HepG2 (cell line): ENCODE data around the gene SNX6. TPM values are rescaled to one million over a fixed set of nuclear protein-coding genes. Genes with fewer than 3 reads are reported as not detected.
A peak's percentile ranks its signal among the peaks of the same experiment; 100 is the strongest.

Experiments used
- BORCS8-MEF2B ChIP-seq: sonication (generic); formaldehyde crosslinking; IDR thresholded peaks from 2 replicates; pipeline ENCODE4 v1.8.0; 2022; ENCODE audit warnings: mild to moderate bottlenecking, missing genetic modification reagents
- FOXK1 ChIP-seq: sonication (generic); formaldehyde crosslinking; IDR thresholded peaks from 2 replicates; pipeline ENCODE4 v1.4.0; 2020; ENCODE audit warnings: low read depth, missing genetic modification reagents, borderline replicate concordance
- HNRNPH1 ChIP-seq: fragments of 200-400 bp; formaldehyde crosslinking; optimal IDR thresholded peaks from 2 replicates; pipeline ENCODE3; 2017; ENCODE audit warnings: mild to moderate bottlenecking, low read depth, low read length
- MED8 ChIP-seq: sonication (generic); formaldehyde crosslinking; IDR thresholded peaks from 2 replicates; pipeline ENCODE4 v1.8.1; 2023; ENCODE audit warnings: mild to moderate bottlenecking, missing genetic modification reagents; ENCODE audit not compliant: insufficient replicate concordance
- MIER3 ChIP-seq: IDR thresholded peaks from 2 replicates; pipeline ENCODE4 v1.6.1; 2016; ENCODE audit warnings: missing compliant biosample characterization, borderline replicate concordance
- MTA1 ChIP-seq: sonication (generic); formaldehyde crosslinking; IDR thresholded peaks from 2 replicates; pipeline ENCODE4 v1.4.0; 2020; ENCODE audit warnings: missing genetic modification reagents, mild to moderate bottlenecking, borderline replicate concordance
- ZNF17 ChIP-seq: sonication (generic); formaldehyde crosslinking; IDR thresholded peaks from 2 replicates; pipeline ENCODE4 v1.5.0; 2020; ENCODE audit warnings: mild to moderate bottlenecking, missing genetic modification reagents
- ZNF354B ChIP-seq: sonication (generic); formaldehyde crosslinking; IDR thresholded peaks from 2 replicates; pipeline ENCODE4 v1.8.0; 2022; ENCODE audit warnings: mild to moderate bottlenecking, missing genetic modification reagents
- ZNF572 ChIP-seq: sonication (generic); formaldehyde crosslinking; IDR thresholded peaks from 2 replicates; pipeline ENCODE4 v1.5.1; 2020; ENCODE audit warnings: mild to moderate bottlenecking, missing genetic modification reagents
- ZNF615 ChIP-seq: sonication (generic); formaldehyde crosslinking; IDR thresholded peaks from 2 replicates; pipeline ENCODE4 v1.5.0; 2020; ENCODE audit warnings: mild to moderate bottlenecking, missing genetic modification reagents, borderline replicate concordance
- ZNF674 ChIP-seq: sonication (generic); formaldehyde crosslinking; IDR thresholded peaks from 2 replicates; pipeline ENCODE4 v1.5.0; 2020; ENCODE audit warnings: low read depth, mild to moderate bottlenecking, missing genetic modification reagents
- ZNF710 ChIP-seq: sonication (generic); formaldehyde crosslinking; IDR thresholded peaks from 2 replicates; pipeline ENCODE4 v1.5.0; 2020; ENCODE audit warnings: mild to moderate bottlenecking, missing genetic modification reagents, borderline replicate concordance
- polyA plus RNA-seq, 8 experiments: library from polyadenylated mRNA; depleted of rRNA in 3 of 8; stranded (reverse) in 7 of 8; unstranded in 1 of 8; fragments of >200 nt; fragmentation: Illumina TruSeq in 4 of 8; extraction: Trizol in 4 of 8; gene quantifications; 2 replicates each; pipeline versions ENCODE4 v1.2.1 to v1.2.3, GENCODE V29; 2011 to 2016; ENCODE audit warnings: low read depth in 4 of 8, missing spikeins in 1 of 8, mixed read lengths in 1 of 8; ENCODE audit not compliant: insufficient read depth in 1 of 8
- total RNA-seq, 5 experiments: library from RNA; depleted of rRNA; stranded (reverse); fragments of >200 nt; fragmentation: Illumina TruSeq; extraction: Trizol; gene quantifications; 2 replicates each; pipeline ENCODE4 v1.2.3, GENCODE V29; 2016; ENCODE audit warnings: low read depth in 1 of 5
- TF ChIP-seq, protein P1 (sequence below): sonication (generic); formaldehyde crosslinking; IDR thresholded peaks from 2 replicates; pipeline ENCODE4 v1.9.0; 2022; ENCODE audit warnings: low read depth, missing genetic modification reagents
- TF ChIP-seq, protein P2 (sequence below): sonication (generic); formaldehyde crosslinking; IDR thresholded peaks from 2 replicates; pipeline ENCODE4 v1.8.1; 2022; ENCODE audit warnings: low read depth, mild to moderate bottlenecking, missing genetic modification reagents
- TF ChIP-seq, protein P3 (sequence below): sonication (generic); formaldehyde crosslinking; IDR thresholded peaks from 2 replicates; pipeline ENCODE4 v1.5.1; 2020; ENCODE audit warnings: mild to moderate bottlenecking, missing genetic modification reagents
- TF ChIP-seq, protein P4 (sequence below): IDR thresholded peaks from 2 replicates; pipeline ENCODE4 v1.6.1; 2016; ENCODE audit warnings: low read depth, borderline replicate concordance

SNX6 gene
- total and polyA plus RNA-seq, 2 of the 13 experiments (the other 11 are each of a cell fraction or from before 2014, with no cell fraction given) = 92.3 to 169 TPM

- TF ChIP-seq ZNF710 (CRISPR knock-in tag) = no peak
- TF ChIP-seq FOXK1 (CRISPR knock-in tag) = no peak
- TF ChIP-seq MTA1 = peak; percentile 16; the same call in 1 of the 2 replicates
- TF ChIP-seq BORCS8-MEF2B (CRISPR knock-in tag) = no peak
- TF ChIP-seq ZNF17 (CRISPR knock-in tag) = no peak
- TF ChIP-seq, protein P1, sequence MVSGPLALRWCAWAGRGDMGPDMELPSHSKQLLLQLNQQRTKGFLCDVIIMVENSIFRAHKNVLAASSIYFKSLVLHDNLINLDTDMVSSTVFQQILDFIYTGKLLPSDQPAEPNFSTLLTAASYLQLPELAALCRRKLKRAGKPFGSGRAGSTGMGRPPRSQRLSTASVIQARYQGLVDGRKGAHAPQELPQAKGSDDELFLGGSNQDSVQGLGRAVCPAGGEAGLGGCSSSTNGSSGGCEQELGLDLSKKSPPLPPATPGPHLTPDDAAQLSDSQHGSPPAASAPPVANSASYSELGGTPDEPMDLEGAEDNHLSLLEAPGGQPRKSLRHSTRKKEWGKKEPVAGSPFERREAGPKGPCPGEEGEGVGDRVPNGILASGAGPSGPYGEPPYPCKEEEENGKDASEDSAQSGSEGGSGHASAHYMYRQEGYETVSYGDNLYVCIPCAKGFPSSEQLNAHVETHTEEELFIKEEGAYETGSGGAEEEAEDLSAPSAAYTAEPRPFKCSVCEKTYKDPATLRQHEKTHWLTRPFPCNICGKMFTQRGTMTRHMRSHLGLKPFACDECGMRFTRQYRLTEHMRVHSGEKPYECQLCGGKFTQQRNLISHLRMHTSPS (CRISPR knock-in tag) = peak; percentile 71; the same call in 1 of the 2 replicates
- TF ChIP-seq, protein P2, sequence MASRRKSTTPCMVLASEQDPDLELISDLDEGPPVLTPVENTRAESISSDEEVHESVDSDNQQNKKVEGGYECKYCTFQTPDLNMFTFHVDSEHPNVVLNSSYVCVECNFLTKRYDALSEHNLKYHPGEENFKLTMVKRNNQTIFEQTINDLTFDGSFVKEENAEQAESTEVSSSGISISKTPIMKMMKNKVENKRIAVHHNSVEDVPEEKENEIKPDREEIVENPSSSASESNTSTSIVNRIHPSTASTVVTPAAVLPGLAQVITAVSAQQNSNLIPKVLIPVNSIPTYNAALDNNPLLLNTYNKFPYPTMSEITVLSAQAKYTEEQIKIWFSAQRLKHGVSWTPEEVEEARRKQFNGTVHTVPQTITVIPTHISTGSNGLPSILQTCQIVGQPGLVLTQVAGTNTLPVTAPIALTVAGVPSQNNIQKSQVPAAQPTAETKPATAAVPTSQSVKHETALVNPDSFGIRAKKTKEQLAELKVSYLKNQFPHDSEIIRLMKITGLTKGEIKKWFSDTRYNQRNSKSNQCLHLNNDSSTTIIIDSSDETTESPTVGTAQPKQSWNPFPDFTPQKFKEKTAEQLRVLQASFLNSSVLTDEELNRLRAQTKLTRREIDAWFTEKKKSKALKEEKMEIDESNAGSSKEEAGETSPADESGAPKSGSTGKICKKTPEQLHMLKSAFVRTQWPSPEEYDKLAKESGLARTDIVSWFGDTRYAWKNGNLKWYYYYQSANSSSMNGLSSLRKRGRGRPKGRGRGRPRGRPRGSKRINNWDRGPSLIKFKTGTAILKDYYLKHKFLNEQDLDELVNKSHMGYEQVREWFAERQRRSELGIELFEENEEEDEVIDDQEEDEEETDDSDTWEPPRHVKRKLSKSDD (CRISPR knock-in tag) = no peak
- TF ChIP-seq, protein P3, sequence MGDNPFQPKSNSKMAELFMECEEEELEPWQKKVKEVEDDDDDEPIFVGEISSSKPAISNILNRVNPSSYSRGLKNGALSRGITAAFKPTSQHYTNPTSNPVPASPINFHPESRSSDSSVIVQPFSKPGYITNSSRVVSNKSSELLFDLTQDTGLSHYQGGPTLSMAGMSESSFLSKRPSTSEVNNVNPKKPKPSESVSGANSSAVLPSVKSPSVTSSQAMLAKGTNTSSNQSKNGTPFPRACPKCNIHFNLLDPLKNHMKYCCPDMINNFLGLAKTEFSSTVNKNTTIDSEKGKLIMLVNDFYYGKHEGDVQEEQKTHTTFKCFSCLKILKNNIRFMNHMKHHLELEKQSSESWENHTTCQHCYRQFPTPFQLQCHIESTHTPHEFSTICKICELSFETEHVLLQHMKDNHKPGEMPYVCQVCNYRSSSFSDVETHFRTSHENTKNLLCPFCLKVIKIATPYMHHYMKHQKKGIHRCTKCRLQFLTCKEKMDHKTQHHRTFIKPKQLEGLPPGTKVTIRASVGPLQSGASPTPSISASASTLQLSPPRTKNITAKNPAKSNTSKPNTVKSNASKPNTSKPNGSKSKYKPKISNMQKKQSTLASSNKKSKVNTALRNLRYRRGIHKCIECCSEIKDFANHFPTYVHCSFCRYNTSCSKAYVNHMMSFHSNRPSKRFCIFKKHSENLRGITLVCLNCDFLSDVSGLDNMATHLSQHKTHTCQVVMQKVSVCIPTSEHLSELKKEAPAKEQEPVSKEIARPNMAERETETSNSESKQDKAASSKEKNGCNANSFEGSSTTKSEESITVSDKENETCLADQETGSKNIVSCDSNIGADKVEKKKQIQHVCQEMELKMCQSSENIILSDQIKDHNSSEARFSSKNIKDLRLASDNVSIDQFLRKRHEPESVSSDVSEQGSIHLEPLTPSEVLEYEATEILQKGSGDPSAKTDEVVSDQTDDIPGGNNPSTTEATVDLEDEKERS (CRISPR knock-in tag) = 0 out of 2 replicates have a peak, but pooled peaks have one; percentile 24
- TF ChIP-seq HNRNPH1 = no peak
- 0 out of 2 replicates have a peak, but pooled peaks have one; percentile 20 for TF ChIP-seq MIER3
- TF ChIP-seq, protein P4, sequence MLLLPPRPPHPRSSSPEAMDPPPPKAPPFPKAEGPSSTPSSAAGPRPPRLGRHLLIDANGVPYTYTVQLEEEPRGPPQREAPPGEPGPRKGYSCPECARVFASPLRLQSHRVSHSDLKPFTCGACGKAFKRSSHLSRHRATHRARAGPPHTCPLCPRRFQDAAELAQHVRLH (CRISPR knock-in tag) = peak; percentile 40; the same call in 1 of the 2 replicates
- TF ChIP-seq MED8 = no peak
- TF ChIP-seq ZNF615 (CRISPR knock-in tag) = 0 out of 2 replicates have a peak, but pooled peaks have one; percentile 32
- TF ChIP-seq ZNF572 (CRISPR knock-in tag) = peak; percentile 57; the same call in 1 of the 2 replicates
- TF ChIP-seq ZNF674 (CRISPR knock-in tag) = no peak
- no peak for TF ChIP-seq ZNF354B
Measured at GRCh38 chr14:34646570-34647255, 16.8 kb upstream of the SNX6 start (continued).
